Measurements from ENCODE around the gene TTPAL. TPM values are rescaled to one million over a fixed set of nuclear protein-coding genes. Genes with fewer than 3 reads are reported as not detected.

The TTPAL gene
- polyA plus RNA-seq, 1 of the 3 experiments (the other 2 are of a cell fraction), result 5.7 TPM

DNA sequence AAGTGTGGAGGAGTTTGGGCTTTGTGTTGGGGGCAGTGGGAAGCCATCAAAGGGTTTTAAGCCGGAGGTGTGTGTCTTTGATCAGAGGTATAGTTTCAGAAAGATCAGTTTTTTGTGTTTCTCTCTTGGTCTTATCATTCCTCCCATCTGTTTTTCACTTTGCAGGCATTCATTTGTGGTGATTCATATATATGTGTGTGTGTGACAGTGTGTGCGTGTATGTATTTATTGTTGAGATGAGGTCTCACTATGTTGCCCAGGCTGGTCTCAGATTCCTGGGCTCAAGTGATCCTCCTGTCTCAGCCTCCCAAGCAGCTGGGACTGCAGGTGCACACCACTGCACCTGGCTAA, 57.3 kb downstream of the TTPAL start:
- Histone ChIP-seq H3K27me3 (ENCODE audit: insufficient read depth) (no peaks in the 10 kb centered on the region), H2AFZ (ENCODE audit: low read depth) (no peak overlapping the region), H4K20me1 (ENCODE audit: insufficient read depth) (no peaks in the 10 kb centered on the region), H3K9ac (peak overlapping the region; percentile 96; the same call in 1 of the 2 replicates), H3K79me2 (ENCODE audit: insufficient read depth) (peaks cover 65% of the 10 kb centered on the region), H3K36me3 (replicated peaks in 1 of 2; ENCODE audit: control insufficient read depth in 1 of 2, insufficient read depth in 2 of 2, low read length in 1 of 2) (no peaks in the 10 kb centered on the region), H3K27ac (ENCODE audit: low read depth in 2 of 2, low read length in 1 of 2) (peak overlapping the region in 1 of 2 experiments; percentile 71; a peak in 2 of 4 replicates), H3F3A (replicated peaks; ENCODE audit: insufficient read depth) (peaks cover 22% of the 10 kb centered on the region), H3K9me3 (no peaks in the 10 kb centered on the region), H3K4me3 (ENCODE audit: low read depth in 2 of 2, low read length in 1 of 2) (peak overlapping the region; percentile 67 to 80), H3K4me2 (peak overlapping the region; percentile 97), H3K4me1 (ENCODE audit: control insufficient read depth in 1 of 2, insufficient read depth in 2 of 2, low read depth in 1 of 2, low read length in 1 of 2) (peaks cover 6 to 11% of the 10 kb centered on the region in 2 experiments), H3K9me2 (no peaks in the 10 kb centered on the region)
- DNase-seq, result no peak
- 30% methylated on average over 2 of the region's 2 CpGs for WGBS (ENCODE audit: low lambda C conversion rate)
- TF ChIP-seq FOSL2 (IDR thresholded peaks at IDR 0.05; ENCODE audit: borderline replicate concordance, low read depth), result peak; percentile 60; the same call in 1 of the 2 replicates
- peak; percentile 70 for TF ChIP-seq JUND (IDR thresholded peaks at IDR 0.05)
- TF ChIP-seq TCF12 (IDR thresholded peaks at IDR 0.05), result peak; percentile 60
- no peak for TF ChIP-seq SIN3A (IDR thresholded peaks at IDR 0.05; ENCODE audit: borderline replicate concordance, low read depth, low read length)
- no peak for TF ChIP-seq NFIC (IDR thresholded peaks at IDR 0.05; ENCODE audit: borderline replicate concordance)
- ChIA-PET POLR2A (no interaction called here), CTCF (interaction anchor here (1.9 kb wide), 1 partner anchor 76 kb away, joined by 6 read pairs; no protein-coding TSS in a partner anchor)

DNA sequence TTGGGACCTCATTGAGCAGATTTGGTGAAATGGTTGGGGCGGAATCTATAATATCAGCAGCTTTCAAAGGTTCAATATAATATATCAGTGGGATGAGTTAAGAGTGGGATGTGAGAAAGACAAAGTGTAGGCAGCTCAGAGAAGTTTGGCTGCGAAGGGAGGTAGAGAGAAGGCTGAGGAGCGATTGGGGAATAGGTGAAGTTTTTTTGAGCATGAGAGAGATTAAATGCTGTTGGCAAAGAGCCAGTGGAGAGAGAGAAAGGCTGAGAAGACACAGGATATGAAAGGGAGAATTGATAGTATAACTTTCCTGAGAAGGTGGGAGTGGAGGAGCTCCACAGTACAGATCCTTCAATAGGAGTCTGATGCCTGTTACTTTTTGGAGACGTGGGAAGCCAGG, 58.3 kb downstream of the TTPAL start:
- Histone ChIP-seq H3K9me2 (no peaks in the 10 kb centered on the region), H3K27ac (ENCODE audit: low read depth in 2 of 2, low read length in 1 of 2) (peak overlapping the region in 1 of 2 experiments; percentile 71; a peak in 1 of 4 replicates), H3F3A (replicated peaks; ENCODE audit: insufficient read depth) (peaks cover 22% of the 10 kb centered on the region), H3K27me3 (ENCODE audit: insufficient read depth) (no peaks in the 10 kb centered on the region), H3K79me2 (ENCODE audit: insufficient read depth) (peaks cover 65% of the 10 kb centered on the region), H3K4me1 (ENCODE audit: control insufficient read depth in 1 of 2, insufficient read depth in 2 of 2, low read depth in 1 of 2, low read length in 1 of 2) (peaks cover 6 to 11% of the 10 kb centered on the region in 2 experiments), H4K20me1 (ENCODE audit: insufficient read depth) (no peaks in the 10 kb centered on the region), H3K36me3 (replicated peaks in 1 of 2; ENCODE audit: control insufficient read depth in 1 of 2, insufficient read depth in 2 of 2, low read length in 1 of 2) (no peaks in the 10 kb centered on the region), H3K4me2 (peak overlapping the region; percentile 97; the same call in 1 of the 2 replicates), H2AFZ (ENCODE audit: low read depth) (no peak overlapping the region), H3K9me3 (no peaks in the 10 kb centered on the region), H3K9ac (no peak overlapping the region), H3K4me3 (ENCODE audit: low read depth in 2 of 2, low read length in 1 of 2) (no peak overlapping the region)
- POLR2A ChIA-PET, result no interaction called here
- CTCF ChIA-PET, result interaction anchor here (1.2 to 1.9 kb wide), 2 partner anchors 75 to 417 kb away, joined by 3 to 6 read pairs; no protein-coding TSS in a partner anchor
- TF ChIP-seq NRF1 (IDR thresholded peaks at IDR 0.05; ENCODE audit: low read depth, low read length), result no peak
- no peak for TF ChIP-seq RAD21 (IDR thresholded peaks at IDR 0.05; ENCODE audit: low read length)
- TF ChIP-seq SIN3A (IDR thresholded peaks at IDR 0.05; ENCODE audit: borderline replicate concordance, low read depth, low read length), result no peak
- TF ChIP-seq, protein P1, sequence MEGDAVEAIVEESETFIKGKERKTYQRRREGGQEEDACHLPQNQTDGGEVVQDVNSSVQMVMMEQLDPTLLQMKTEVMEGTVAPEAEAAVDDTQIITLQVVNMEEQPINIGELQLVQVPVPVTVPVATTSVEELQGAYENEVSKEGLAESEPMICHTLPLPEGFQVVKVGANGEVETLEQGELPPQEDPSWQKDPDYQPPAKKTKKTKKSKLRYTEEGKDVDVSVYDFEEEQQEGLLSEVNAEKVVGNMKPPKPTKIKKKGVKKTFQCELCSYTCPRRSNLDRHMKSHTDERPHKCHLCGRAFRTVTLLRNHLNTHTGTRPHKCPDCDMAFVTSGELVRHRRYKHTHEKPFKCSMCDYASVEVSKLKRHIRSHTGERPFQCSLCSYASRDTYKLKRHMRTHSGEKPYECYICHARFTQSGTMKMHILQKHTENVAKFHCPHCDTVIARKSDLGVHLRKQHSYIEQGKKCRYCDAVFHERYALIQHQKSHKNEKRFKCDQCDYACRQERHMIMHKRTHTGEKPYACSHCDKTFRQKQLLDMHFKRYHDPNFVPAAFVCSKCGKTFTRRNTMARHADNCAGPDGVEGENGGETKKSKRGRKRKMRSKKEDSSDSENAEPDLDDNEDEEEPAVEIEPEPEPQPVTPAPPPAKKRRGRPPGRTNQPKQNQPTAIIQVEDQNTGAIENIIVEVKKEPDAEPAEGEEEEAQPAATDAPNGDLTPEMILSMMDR (IDR thresholded peaks at IDR 0.05), result no peak
- no peak for TF ChIP-seq MXI1 (IDR thresholded peaks at IDR 0.05; ENCODE audit: low read depth, low read length)
- TF ChIP-seq YY1 (IDR thresholded peaks at IDR 0.05; ENCODE audit: low read depth), result no peak
- DNase-seq, result no peak
- WGBS (ENCODE audit: low lambda C conversion rate), result 93% methylated on average over 4 of the region's 4 CpGs

DNA sequence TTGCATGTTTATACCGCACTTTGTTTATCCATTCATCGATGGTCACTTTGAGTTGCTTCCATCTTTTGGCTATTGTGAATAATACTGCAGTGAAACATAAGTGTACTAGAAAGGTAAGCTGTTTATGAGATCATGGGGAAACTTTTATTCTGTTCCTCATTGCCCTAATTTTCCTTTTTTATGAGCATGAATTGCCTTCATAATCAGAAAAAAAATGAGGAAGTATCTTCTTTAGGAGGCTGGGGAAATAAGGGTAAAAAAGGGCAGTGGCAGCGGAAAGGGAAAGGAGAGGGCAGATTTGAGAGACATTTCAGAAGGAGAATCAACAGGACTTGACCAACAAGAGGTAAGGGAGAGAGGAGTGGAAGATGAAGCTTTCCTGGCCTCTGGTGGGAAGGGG, 60.5 kb downstream of the TTPAL start:
- Histone ChIP-seq H3K9me3 (no peaks in the 10 kb centered on the region), H3K4me3 (ENCODE audit: low read depth in 2 of 2, low read length in 1 of 2) (no peak overlapping the region), H3K36me3 (replicated peaks in 1 of 2; ENCODE audit: control insufficient read depth in 1 of 2, insufficient read depth in 2 of 2, low read length in 1 of 2) (no peaks in the 10 kb centered on the region), H3F3A (replicated peaks; ENCODE audit: insufficient read depth) (peaks cover 15% of the 10 kb centered on the region), H3K4me1 (ENCODE audit: control insufficient read depth in 1 of 2, insufficient read depth in 2 of 2, low read depth in 1 of 2, low read length in 1 of 2) (peaks cover 9 to 10% of the 10 kb centered on the region in 2 experiments), H3K9me2 (no peaks in the 10 kb centered on the region), H4K20me1 (ENCODE audit: insufficient read depth) (no peaks in the 10 kb centered on the region), H3K27me3 (ENCODE audit: insufficient read depth) (no peaks in the 10 kb centered on the region), H3K9ac (no peak overlapping the region), H3K4me2 (no peak overlapping the region), H2AFZ (ENCODE audit: low read depth) (no peak overlapping the region), H3K79me2 (ENCODE audit: insufficient read depth) (peaks cover 82% of the 10 kb centered on the region), H3K27ac (ENCODE audit: low read depth in 2 of 2, low read length in 1 of 2) (peak overlapping the region in 1 of 2 experiments; percentile 14; a peak in 1 of 4 replicates)
- ChIA-PET POLR2A (interaction anchor here (0.6 kb wide), 1 partner anchor 206 kb away, joined by 3 read pairs; no protein-coding TSS in a partner anchor), CTCF (interaction anchor here (0.6 to 1.6 kb wide), 2 partner anchors 74 to 151 kb away, joined by 3 read pairs; no protein-coding TSS in a partner anchor)
- no peak for DNase-seq
- WGBS (ENCODE audit: low lambda C conversion rate), result 93% methylated on average over 3 of the region's 3 CpGs
- TF ChIP-seq SMC3 (IDR thresholded peaks at IDR 0.05; ENCODE audit: low read depth, low read length), result no peak
- TF ChIP-seq MEF2A (IDR thresholded peaks at IDR 0.05; ENCODE audit: borderline replicate concordance, low read depth), result no peak
- TF ChIP-seq GATA2 (CRISPR knock-in tag; IDR thresholded peaks at IDR 0.05), result no peak
- TF ChIP-seq YY1 (IDR thresholded peaks at IDR 0.05; ENCODE audit: low read depth), result no peak
- no peak for TF ChIP-seq EP300 (IDR thresholded peaks at IDR 0.05; ENCODE audit: borderline replicate concordance in 1 of 2, low read depth in 1 of 2, low read length in 1 of 2)
- TF ChIP-seq NFIC (IDR thresholded peaks at IDR 0.05; ENCODE audit: borderline replicate concordance), result no peak
- no peak for TF ChIP-seq NRF1 (IDR thresholded peaks at IDR 0.05; ENCODE audit: low read depth, low read length)
- no peak for TF ChIP-seq CHD2 (IDR thresholded peaks at IDR 0.05; ENCODE audit: low read length, partially characterized antibody)
- no peak for TF ChIP-seq GABPA (IDR thresholded peaks at IDR 0.05; ENCODE audit: low read depth)
- no peak for TF ChIP-seq TEAD4 (IDR thresholded peaks at IDR 0.05; ENCODE audit: borderline replicate concordance, insufficient read depth)
- TF ChIP-seq RXRA (IDR thresholded peaks at IDR 0.05; ENCODE audit: borderline replicate concordance, low read depth), result no peak
- no peak for TF ChIP-seq TAF1 (IDR thresholded peaks at IDR 0.05; ENCODE audit: borderline replicate concordance, low read depth, low read length)
- TF ChIP-seq, protein P2, sequence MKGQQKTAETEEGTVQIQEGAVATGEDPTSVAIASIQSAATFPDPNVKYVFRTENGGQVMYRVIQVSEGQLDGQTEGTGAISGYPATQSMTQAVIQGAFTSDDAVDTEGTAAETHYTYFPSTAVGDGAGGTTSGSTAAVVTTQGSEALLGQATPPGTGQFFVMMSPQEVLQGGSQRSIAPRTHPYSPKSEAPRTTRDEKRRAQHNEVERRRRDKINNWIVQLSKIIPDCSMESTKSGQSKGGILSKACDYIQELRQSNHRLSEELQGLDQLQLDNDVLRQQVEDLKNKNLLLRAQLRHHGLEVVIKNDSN (IDR thresholded peaks at IDR 0.05; ENCODE audit: borderline replicate concordance, low read depth), result no peak
- no peak for TF ChIP-seq POLR2AphosphoS5 (IDR thresholded peaks at IDR 0.05; ENCODE audit: low read depth, low read length)
- no peak for TF ChIP-seq FOSL2 (IDR thresholded peaks at IDR 0.05; ENCODE audit: borderline replicate concordance, low read depth)
- no peak for TF ChIP-seq RCOR1 (IDR thresholded peaks at IDR 0.05; ENCODE audit: low read length)
